DMS79 treated with DMSO at 0.1 percent for 48 hours (cell line): Measurements from ENCODE around the gene LHX4.

Experiments
- DNase-seq: peaks from one replicate; lab custom pipeline; 2025; lab: John Stamatoyannopoulos, UW

The LHX4 gene

DNA sequence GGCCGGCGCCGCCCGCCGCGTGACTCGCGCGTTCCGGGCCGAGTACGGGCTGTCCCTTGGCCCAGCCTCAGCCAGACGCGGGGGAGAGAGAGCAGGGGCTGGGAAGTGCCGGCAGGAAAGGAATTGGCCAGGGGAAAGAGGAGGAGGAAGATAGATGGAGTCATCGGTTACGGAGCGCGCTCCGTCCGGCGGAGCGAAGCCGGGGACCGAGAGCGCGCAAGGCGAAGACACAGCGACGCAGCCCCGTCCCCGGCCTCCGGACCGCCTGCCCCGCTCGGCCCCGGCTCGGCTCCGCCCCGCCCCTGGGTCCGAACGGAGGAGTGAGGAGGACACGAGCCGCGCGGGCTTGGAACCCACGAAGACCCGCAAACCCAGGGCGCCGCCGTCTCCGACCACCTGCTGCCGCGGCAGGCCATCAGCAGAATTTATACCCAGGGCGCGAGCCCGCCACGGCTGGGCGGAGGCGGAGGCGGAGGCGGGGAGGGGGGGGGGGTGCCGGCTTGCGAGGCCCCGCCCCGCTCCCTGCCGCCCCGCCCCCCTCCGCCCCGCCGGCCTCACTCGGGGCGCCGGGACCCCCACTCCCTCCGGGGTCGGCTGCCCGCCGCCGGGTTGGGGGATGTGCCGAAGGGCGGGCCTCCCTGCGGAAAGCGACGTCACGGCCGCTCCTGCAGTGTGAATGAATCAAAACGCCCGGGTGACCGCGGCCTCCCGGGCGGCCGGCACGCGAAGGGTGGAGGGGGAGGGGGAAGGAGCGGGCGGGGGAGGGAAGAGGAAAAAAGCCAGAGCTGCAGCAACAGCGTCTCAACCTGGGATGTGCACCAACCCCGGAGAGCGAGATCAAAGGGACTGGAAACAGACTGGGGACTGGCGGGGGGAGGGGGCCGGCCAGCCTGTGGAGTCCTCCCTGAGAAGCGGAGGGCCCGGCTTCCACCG lies at the start of gene LHX4:
TSS of gene LHX4 (plus strand) at position 782 of the 933 bp plus-strand sequence. CDS start 266 bp downstream, outside the sequence.
- no peak for DNase-seq

- no peak for DNase-seq
These were observed 49.0 kb upstream of the LHX4 start for GRCh38 chr1:180181048-180181447.

- no peak for DNase-seq
These were observed 47.9 kb upstream of the LHX4 start for GRCh38 chr1:180181996-180182642.

DNA sequence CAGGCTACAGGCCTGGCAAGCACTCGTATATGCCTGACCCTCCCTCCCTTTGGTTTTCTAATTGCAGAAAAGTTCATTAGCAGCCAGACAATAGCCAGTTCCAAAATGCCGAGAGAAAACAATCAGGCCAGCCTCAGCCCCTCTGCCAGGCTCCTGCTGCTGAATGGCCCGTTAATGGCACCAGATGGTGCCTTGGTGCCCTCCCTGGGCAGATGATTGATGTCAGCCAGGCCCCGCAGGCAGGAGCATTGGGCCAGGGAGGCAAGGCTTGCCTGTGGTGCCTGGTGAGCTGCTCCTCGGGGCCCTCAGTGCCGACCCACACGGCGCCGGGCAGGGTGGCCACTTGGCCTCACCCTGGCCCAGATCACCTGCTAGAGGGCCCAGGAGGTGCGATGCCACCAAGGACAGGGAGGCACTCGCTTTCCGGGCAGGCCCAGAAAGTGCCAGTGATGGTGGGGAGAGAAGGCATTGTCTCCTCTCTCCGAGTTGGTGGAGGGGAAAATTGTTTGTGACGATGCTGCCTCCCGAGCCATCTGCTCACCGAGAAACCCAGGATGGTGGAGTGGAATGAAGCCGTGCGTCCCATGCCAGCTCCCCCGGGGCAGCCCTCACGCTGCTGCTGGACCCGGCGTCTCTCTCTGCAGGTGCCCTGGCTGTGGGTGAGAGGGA lies 47.3 kb upstream of the LHX4 start:
- DNase-seq: no peak

DNA sequence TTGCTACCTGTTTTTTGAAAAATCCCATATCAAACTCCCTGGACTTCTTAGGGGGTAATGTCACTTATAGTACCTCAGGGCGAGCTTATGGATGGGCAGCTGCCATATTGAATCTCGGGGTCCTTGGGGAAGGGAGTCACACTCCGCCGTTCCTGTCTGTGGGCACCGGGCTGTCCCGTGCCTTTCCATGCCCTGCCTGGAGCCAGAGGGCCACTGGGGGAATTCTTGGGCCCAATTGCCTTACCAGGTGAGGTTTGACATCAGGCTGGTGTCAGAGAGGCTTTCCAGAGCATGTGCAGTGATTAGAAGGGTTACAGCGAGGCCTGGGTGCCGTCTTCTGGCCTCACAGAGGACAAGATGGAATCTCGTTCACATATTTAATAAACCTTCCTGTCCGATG lies 46.6 kb upstream of the LHX4 start:
- no peak for DNase-seq

GRCh38 chr1:180184041-180184440 lies 46.0 kb upstream of the LHX4 start:
- no peak for DNase-seq

GRCh38 chr1:180185281-180185680 lies 44.8 kb upstream of the LHX4 start:
- DNase-seq: no peak

GRCh38 chr1:180185971-180186645 lies 44.0 kb upstream of the LHX4 start:
- DNase-seq: no peak

DNA sequence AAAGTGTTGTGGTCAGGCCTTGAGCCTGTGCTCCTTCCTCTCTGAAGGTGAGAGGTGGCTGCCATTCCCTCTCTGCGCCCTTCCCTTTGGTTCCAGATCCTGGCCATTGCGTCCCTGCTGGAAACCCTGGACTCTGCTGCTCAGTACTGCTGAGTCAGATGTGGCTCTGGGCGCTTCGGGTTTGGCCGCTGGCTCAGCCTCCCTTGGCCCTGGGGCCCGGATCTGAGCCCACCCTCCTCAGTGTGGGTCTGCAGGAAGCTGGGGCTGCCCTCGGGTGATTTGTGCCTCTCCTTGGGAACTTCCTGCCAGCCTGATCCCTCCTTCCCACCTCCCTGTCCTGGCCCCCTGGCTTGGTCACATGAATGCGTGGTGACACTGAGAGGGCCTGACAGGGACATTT lies 43.2 kb upstream of the LHX4 start:
- no peak for DNase-seq

- DNase-seq: no peak
These were observed 42.4 kb upstream of the LHX4 start for GRCh38 chr1:180187626-180188025.

GRCh38 chr1:180188091-180188506 lies 42.0 kb upstream of the LHX4 start:
- DNase-seq: peak; percentile 57

GRCh38 chr1:180188684-180189175 lies 41.3 kb upstream of the LHX4 start:
- DNase-seq: peak; percentile 72

GRCh38 chr1:180190091-180190490 lies 40.0 kb upstream of the LHX4 start:
- DNase-seq: no peak

DNA sequence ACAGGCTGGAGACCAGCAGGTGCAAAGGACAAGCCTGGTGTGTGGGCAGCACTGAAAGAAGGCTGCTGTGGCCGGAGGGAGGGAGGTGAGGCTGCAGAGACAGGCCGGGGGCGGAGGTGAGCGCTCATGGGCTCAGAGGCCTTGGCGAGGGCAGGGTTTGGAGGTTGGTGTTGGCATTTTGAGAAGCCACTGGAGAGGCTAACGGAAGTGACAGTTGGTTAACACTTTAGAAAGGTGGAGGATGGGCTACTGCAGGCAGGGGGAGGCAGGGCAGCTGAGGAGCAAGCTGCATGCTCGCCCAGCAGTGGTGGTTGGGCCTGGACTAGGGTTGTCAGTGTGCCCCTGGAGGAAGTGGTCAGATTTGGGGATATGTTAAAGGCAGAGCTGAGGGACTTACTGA lies 37.9 kb upstream of the LHX4 start:
- DNase-seq: no peak

GRCh38 chr1:180193141-180194047 lies 36.7 kb upstream of the LHX4 start:
- no peak for DNase-seq

GRCh38 chr1:180194048-180194425 lies 36.0 kb upstream of the LHX4 start:
- no peak for DNase-seq

DNA sequence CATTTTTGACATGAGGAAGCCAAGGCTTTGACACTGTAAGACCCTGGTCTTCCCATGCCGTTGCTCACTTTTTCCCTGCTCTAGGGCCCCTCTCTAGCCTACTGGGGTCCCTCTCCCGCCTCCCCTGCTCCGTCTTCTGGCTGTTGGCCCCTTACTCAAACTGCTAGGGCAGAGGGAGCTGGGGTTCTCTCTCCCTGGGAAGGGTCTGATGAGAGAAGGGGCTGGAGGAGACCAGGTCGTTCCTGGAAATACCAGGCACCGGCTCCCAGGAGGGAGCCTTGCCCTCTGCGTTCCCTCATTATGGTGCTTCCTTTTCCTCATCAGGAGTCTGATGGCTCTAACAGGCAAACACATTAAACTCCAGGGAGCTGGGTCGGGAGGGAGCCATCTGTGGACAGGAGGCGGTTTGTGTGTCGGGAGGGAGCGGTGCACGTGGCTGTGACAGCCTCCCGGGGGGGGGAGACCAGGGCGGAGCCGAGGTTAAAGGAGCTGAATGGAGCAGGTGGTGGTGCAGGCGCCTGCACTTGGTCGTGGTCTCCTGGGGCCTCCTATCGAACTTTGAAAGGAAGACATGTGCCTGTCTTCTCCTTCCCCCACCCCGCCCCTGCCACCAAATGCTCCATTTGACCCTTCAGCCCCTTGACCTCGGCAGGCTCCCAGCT lies 35.4 kb upstream of the LHX4 start:
- DNase-seq: no peak

GRCh38 chr1:180195401-180195800 lies 34.7 kb upstream of the LHX4 start:
- no peak for DNase-seq

- DNase-seq: no peak
These were observed 34.1 kb upstream of the LHX4 start for GRCh38 chr1:180195916-180196315.

GRCh38 chr1:180196436-180197003 lies 33.5 kb upstream of the LHX4 start:
- DNase-seq: no peak
